Ishikawa (cell line): Measurements from ENCODE around the gene MYO3A.

ENCODE experiments used
- CEBPB ChIP-seq: IDR thresholded peaks from 2 replicates; pipeline ENCODE4 v1.6.1; 2012
- CREB1 ChIP-seq: IDR thresholded peaks from 2 replicates; pipeline ENCODE4 v1.6.1; 2012; ENCODE audit warnings: low read depth
- EGR1 ChIP-seq: IDR thresholded peaks from 2 replicates; pipeline ENCODE4 v1.6.1; 2012
- EP300 ChIP-seq: IDR thresholded peaks from 2 replicates; pipeline ENCODE4 v1.6.1; 2012; ENCODE audit warnings: borderline replicate concordance
- FOXM1 ChIP-seq: IDR thresholded peaks from 2 replicates; pipeline ENCODE4 v1.6.1; 2012; ENCODE audit warnings: low read depth, borderline replicate concordance
- NFIC ChIP-seq: IDR thresholded peaks from 2 replicates; pipeline ENCODE4 v1.6.1; 2012
- RAD21 ChIP-seq: IDR thresholded peaks from 2 replicates; pipeline ENCODE4 v1.6.1; 2012; ENCODE audit warnings: low read depth
- TAF1 ChIP-seq: IDR thresholded peaks from 2 replicates; pipeline ENCODE4 v1.6.1; 2012; ENCODE audit warnings: low read depth, mild to moderate bottlenecking
- TCF12 ChIP-seq: IDR thresholded peaks from 2 replicates; pipeline ENCODE4 v1.6.1; 2012; ENCODE audit warnings: low read depth
- TEAD4 ChIP-seq: IDR thresholded peaks from 2 replicates; pipeline ENCODE4 v1.6.1; 2012
- YY1 ChIP-seq: IDR thresholded peaks from 2 replicates; pipeline ENCODE4 v1.6.1; 2012; ENCODE audit warnings: low read depth
- ZBTB7A ChIP-seq: IDR thresholded peaks from 2 replicates; pipeline ENCODE4 v1.6.1; 2012; ENCODE audit warnings: low read depth
- TF ChIP-seq, protein P1 (sequence below): IDR thresholded peaks from 2 replicates; pipeline ENCODE4 v1.6.1; 2012
- TF ChIP-seq, protein P2 (sequence below): IDR thresholded peaks from 2 replicates; pipeline ENCODE4 v1.6.1; 2012
- TF ChIP-seq, protein P3 (sequence below): IDR thresholded peaks from 2 replicates; pipeline ENCODE4 v1.6.1; 2012; ENCODE audit warnings: low read depth, mild to moderate bottlenecking

Gene MYO3A

DNA sequence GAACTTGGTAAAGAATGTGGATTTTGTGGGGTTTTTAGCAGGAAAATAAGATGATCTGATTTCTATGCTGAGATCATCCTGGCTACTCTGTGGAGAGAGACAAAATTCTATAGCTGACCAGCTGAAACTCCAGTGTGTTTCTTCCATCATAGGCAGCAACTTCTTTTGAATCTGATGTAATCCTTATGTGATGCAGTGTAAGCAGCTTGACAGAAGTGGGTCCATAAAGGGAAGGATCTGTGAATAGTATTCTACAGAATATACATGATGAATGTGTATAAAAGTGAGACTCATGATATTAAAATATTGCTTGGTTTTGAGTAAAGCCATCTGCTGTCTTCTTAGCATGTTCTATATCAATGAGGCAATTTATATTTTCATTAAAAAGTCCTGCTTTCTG lies 4.4 kb downstream of the MYO3A start:
- TF ChIP-seq TAF1 (no peak), TEAD4 (no peak), RAD21 (no peak), ZBTB7A (no peak), CEBPB (no peak), EGR1 (no peak), EP300 (no peak), FOXM1 (no peak), CREB1 (no peak), NFIC (no peak), TCF12 (no peak), YY1 (no peak)
- TF ChIP-seq, protein P1, sequence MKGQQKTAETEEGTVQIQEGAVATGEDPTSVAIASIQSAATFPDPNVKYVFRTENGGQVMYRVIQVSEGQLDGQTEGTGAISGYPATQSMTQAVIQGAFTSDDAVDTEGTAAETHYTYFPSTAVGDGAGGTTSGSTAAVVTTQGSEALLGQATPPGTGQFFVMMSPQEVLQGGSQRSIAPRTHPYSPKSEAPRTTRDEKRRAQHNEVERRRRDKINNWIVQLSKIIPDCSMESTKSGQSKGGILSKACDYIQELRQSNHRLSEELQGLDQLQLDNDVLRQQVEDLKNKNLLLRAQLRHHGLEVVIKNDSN, result no peak
- TF ChIP-seq, protein P2, sequence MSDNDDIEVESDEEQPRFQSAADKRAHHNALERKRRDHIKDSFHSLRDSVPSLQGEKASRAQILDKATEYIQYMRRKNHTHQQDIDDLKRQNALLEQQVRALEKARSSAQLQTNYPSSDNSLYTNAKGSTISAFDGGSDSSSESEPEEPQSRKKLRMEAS, result no peak
- TF ChIP-seq, protein P3, sequence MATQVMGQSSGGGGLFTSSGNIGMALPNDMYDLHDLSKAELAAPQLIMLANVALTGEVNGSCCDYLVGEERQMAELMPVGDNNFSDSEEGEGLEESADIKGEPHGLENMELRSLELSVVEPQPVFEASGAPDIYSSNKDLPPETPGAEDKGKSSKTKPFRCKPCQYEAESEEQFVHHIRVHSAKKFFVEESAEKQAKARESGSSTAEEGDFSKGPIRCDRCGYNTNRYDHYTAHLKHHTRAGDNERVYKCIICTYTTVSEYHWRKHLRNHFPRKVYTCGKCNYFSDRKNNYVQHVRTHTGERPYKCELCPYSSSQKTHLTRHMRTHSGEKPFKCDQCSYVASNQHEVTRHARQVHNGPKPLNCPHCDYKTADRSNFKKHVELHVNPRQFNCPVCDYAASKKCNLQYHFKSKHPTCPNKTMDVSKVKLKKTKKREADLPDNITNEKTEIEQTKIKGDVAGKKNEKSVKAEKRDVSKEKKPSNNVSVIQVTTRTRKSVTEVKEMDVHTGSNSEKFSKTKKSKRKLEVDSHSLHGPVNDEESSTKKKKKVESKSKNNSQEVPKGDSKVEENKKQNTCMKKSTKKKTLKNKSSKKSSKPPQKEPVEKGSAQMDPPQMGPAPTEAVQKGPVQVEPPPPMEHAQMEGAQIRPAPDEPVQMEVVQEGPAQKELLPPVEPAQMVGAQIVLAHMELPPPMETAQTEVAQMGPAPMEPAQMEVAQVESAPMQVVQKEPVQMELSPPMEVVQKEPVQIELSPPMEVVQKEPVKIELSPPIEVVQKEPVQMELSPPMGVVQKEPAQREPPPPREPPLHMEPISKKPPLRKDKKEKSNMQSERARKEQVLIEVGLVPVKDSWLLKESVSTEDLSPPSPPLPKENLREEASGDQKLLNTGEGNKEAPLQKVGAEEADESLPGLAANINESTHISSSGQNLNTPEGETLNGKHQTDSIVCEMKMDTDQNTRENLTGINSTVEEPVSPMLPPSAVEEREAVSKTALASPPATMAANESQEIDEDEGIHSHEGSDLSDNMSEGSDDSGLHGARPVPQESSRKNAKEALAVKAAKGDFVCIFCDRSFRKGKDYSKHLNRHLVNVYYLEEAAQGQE, result no peak

DNA sequence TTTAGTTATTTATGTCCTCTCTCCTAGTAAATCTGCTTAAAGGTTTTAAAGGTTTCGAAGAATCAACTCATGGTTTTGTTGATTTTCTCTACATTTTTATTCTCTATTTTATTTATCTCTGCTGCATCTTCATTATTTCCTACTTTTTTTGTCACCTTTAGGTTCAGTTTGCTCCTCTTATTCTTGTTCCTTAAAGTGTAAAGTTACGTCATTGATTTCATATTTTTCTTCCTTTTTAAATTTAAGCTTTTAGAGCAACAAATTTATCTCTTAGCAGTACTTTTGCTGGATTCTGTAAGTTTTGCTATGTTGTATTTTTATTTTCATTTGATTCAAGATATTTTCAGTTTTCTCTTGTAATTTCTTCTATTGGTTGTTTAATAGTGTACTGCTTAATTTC lies 10.7 kb downstream of the MYO3A start:
- TF ChIP-seq YY1, result no peak
- no peak for TF ChIP-seq EP300
- TF ChIP-seq FOXM1, result no peak
- no peak for TF ChIP-seq ZBTB7A
- TF ChIP-seq, protein P3, result no peak
- TF ChIP-seq, protein P1, result no peak
- TF ChIP-seq, protein P2, result no peak
- TF ChIP-seq TEAD4, result no peak
- TF ChIP-seq CREB1, result no peak
- TF ChIP-seq EGR1, result no peak
- TF ChIP-seq TCF12, result no peak
- TF ChIP-seq CEBPB, result no peak
- no peak for TF ChIP-seq NFIC
- TF ChIP-seq TAF1, result no peak

DNA sequence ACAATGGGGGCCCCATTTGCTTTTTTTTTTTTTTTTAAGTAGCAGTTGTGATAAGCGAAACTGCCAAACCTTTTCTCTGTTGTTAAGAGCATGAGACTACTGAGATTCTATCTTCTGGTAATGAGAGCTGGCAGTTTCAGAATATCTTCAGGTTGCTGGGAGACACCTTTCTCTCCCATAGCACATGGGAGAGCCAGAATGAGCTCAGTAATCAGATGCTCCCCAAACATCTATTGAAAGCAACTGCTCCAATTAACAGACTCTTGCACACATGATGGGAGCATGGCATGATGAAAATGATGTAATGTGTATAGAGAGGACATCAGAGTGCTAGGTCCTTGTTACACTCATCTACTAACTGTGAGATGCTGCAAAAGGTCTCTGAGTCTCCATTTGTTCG lies 18.8 kb downstream of the MYO3A start:
- TF ChIP-seq YY1 (no peak), CEBPB (no peak), EGR1 (no peak)
- TF ChIP-seq, protein P2, result no peak

GRCh38 chr10:25954851-25955250 lies 20.8 kb downstream of the MYO3A start:
- TF ChIP-seq EP300 (no peak), RAD21 (no peak), YY1 (no peak), ZBTB7A (no peak), FOXM1 (no peak), TEAD4 (no peak), NFIC (no peak), CEBPB (no peak), CREB1 (no peak), TCF12 (no peak), EGR1 (no peak), TAF1 (no peak)
- TF ChIP-seq, protein P1, result no peak
- TF ChIP-seq, protein P2, result no peak
- TF ChIP-seq, protein P3, result no peak
